IMR-90 (cell line): ENCODE results near the gene SENP7. TPM values are rescaled to one million over a fixed set of nuclear protein-coding genes. Genes with fewer than 3 reads are reported as not detected.

Experiments
- ATAC-seq: fragments of 200-7000 bp; cut with Tn5 transposase; 2 replicates; pipeline ENCODE4 v1.9.1; 2020; ENCODE audit warnings: low read depth, mild to moderate bottlenecking, moderate library complexity
- BruUV-seq: library from RNA; stranded (reverse); fragments of 400-500 nt; replicated peaks from 2 replicates; lab custom pipeline; 2021; lab: Mats Ljungman, UMichigan
- CTCF ChIA-PET: fragments of 300-600 bp; formaldehyde crosslinking; extraction: SDS; loops from one replicate; lab custom pipeline; 2021; ENCODE audit warnings: antibody characterized with exemption; lab: Yijun Ruan, JAX
- POLR2A ChIA-PET: fragments of 300-600 bp; sonication (Branson Sonifier 250); formaldehyde crosslinking; loops from one replicate; lab custom pipeline; 2022; ENCODE audit warnings: antibody characterized with exemption; ENCODE audit not compliant: unreplicated experiment; lab: Charles Lee
- DNase-seq: peaks from one replicate; pipeline ENCODE4 v3.0.0; 2013
- H2AFZ ChIP-seq: replicated peaks from 2 replicates; pipeline ENCODE3; 2013; ENCODE audit warnings: low read length, mild to moderate bottlenecking; ENCODE audit not compliant: poor library complexity
- H2AK5ac ChIP-seq: 2 replicates; pipeline ENCODE4 v1.6.1; 2013; ENCODE audit warnings: low read depth, low read length, inconsistent platforms
- H2AK9ac ChIP-seq: replicated peaks from 2 replicates; pipeline ENCODE3; 2013; ENCODE audit warnings: mild to moderate bottlenecking, low read depth, low read length, moderate library complexity; ENCODE audit not compliant: poor library complexity
- H2BK120ac ChIP-seq: 2 replicates; pipeline ENCODE4 v1.6.1; 2013; ENCODE audit warnings: low read depth, low read length, inconsistent platforms
- H2BK15ac ChIP-seq: 3 replicates; pipeline ENCODE4 v1.6.1; 2013; ENCODE audit warnings: low read depth, low read length, inconsistent platforms
- H2BK20ac ChIP-seq: 2 replicates; pipeline ENCODE4 v1.6.1; 2013; ENCODE audit warnings: low read depth, mild to moderate bottlenecking, inconsistent platforms, low read length, moderate library complexity
- H2BK5ac ChIP-seq: 2 replicates; pipeline ENCODE4 v1.6.1; 2013; ENCODE audit warnings: mild to moderate bottlenecking, low read depth, low read length, inconsistent platforms; ENCODE audit not compliant: poor library complexity, severe bottlenecking
- H3K14ac ChIP-seq: replicated peaks from 2 replicates; pipeline ENCODE4 v1.6.1; 2013; ENCODE audit warnings: low read depth, low read length, inconsistent platforms
- H3K18ac ChIP-seq: 2 replicates; pipeline ENCODE4 v1.6.1; 2013; ENCODE audit warnings: low read depth, low read length, control low read depth
- H3K23ac ChIP-seq: 2 replicates; pipeline ENCODE4 v1.6.1; 2013; ENCODE audit warnings: low read depth, low read length, inconsistent platforms
- H3K27ac ChIP-seq: 2 replicates; pipeline ENCODE4 v1.5.1; 2013; ENCODE audit warnings: mild to moderate bottlenecking, control low read depth, low read length; ENCODE audit not compliant: insufficient read depth
- H3K27me3 ChIP-seq: 2 replicates; pipeline ENCODE4 v1.6.1; 2013; ENCODE audit warnings: low read length; ENCODE audit not compliant: control insufficient read depth, insufficient read depth
- H3K36me3 ChIP-seq: 2 replicates; pipeline ENCODE4 v1.6.1; 2013; ENCODE audit warnings: low read length, mixed read lengths; ENCODE audit not compliant: control insufficient read depth, insufficient read depth
- H3K4ac ChIP-seq: 2 replicates; pipeline ENCODE4 v1.6.1; 2013; ENCODE audit warnings: low read depth, low read length, inconsistent platforms
- H3K4me1 ChIP-seq: 2 replicates; pipeline ENCODE4 v1.6.1; 2013; ENCODE audit warnings: low read length, mixed read lengths; ENCODE audit not compliant: control insufficient read depth, insufficient read depth
- H3K4me2 ChIP-seq: 2 replicates; pipeline ENCODE4 v1.6.1; 2013; ENCODE audit warnings: low read depth, mild to moderate bottlenecking, control low read depth, low read length, moderate library complexity
- H3K4me3 ChIP-seq: 2 replicates; pipeline ENCODE4 v1.5.1; 2013; ENCODE audit warnings: low read depth, mild to moderate bottlenecking, control low read depth, low read length, moderate library complexity; ENCODE audit not compliant: insufficient read depth
- H3K56ac ChIP-seq: 2 replicates; pipeline ENCODE4 v1.6.1; 2013; ENCODE audit warnings: low read length, inconsistent platforms; ENCODE audit not compliant: insufficient read depth; ENCODE audit errors: extremely low read depth
- H3K79me1 ChIP-seq, 2 experiments: 2 replicates each; pipeline ENCODE4 v1.6.1; 2013; ENCODE audit warnings: low read length in 2 of 2, inconsistent platforms in 1 of 2, low read depth in 1 of 2
- H3K9ac ChIP-seq: 2 replicates; pipeline ENCODE4 v1.6.1; 2013; ENCODE audit warnings: low read depth, low read length, control low read depth
- H3K9me1 ChIP-seq: 2 replicates; pipeline ENCODE4 v1.6.1; 2013; ENCODE audit warnings: low read length, inconsistent platforms; ENCODE audit not compliant: insufficient read depth
- H3K9me3 ChIP-seq: 2 replicates; pipeline ENCODE4 v1.6.1; 2013; ENCODE audit warnings: low read length; ENCODE audit not compliant: control insufficient read depth, insufficient read depth
- H4K20me1 ChIP-seq: 2 replicates; pipeline ENCODE4 v1.6.1; 2013; ENCODE audit warnings: low read length, inconsistent platforms; ENCODE audit not compliant: insufficient read depth
- H4K5ac ChIP-seq: 2 replicates; pipeline ENCODE4 v1.6.1; 2013; ENCODE audit warnings: mild to moderate bottlenecking, low read depth, low read length, control low read depth
- H4K8ac ChIP-seq, 2 experiments: 2 replicates each; pipeline ENCODE4 v1.6.1; 2013; ENCODE audit warnings: low read depth in 2 of 2, low read length in 2 of 2, control low read depth in 1 of 2, inconsistent platforms in 1 of 2
- H4K91ac ChIP-seq: 2 replicates; pipeline ENCODE4 v1.6.1; 2013; ENCODE audit warnings: low read depth, low read length, inconsistent platforms; ENCODE audit not compliant: insufficient read depth
- BHLHE40 ChIP-seq: fragments of 150-350 bp; IDR thresholded peaks from 2 replicates; pipeline ENCODE4 v1.6.1; 2016; ENCODE audit warnings: mild to moderate bottlenecking, low read depth, low read length
- CEBPB ChIP-seq: IDR thresholded peaks from 2 replicates; pipeline ENCODE4 v1.6.1; 2012; ENCODE audit warnings: low read depth, low read length, improper control_type of control experiment
- CHD1 ChIP-seq: IDR thresholded peaks from 2 replicates; pipeline ENCODE4 v1.6.1; 2012; ENCODE audit warnings: low read depth, low read length, improper control_type of control experiment
- CTCF ChIP-seq: conservative IDR thresholded peaks from 2 replicates; pipeline ENCODE4 v1.5.1; 2012; ENCODE audit warnings: mild to moderate bottlenecking, low read depth, low read length, improper control_type of control experiment
- ELK1 ChIP-seq: fragments of 150-350 bp; IDR thresholded peaks from 2 replicates; pipeline ENCODE4 v1.6.1; 2016; ENCODE audit warnings: low read depth, mild to moderate bottlenecking, low read length, moderate library complexity, borderline replicate concordance
- FOS ChIP-seq: fragments of 150-350 bp; IDR thresholded peaks from 2 replicates; pipeline ENCODE4 v1.6.1; 2016; ENCODE audit warnings: low read depth, low read length
- MAFK ChIP-seq: IDR thresholded peaks from 2 replicates; pipeline ENCODE4 v1.6.1; 2012; ENCODE audit warnings: low read depth, low read length, improper control_type of control experiment
- MAZ ChIP-seq: IDR thresholded peaks from 2 replicates; pipeline ENCODE4 v1.6.1; 2012; ENCODE audit warnings: low read depth, mild to moderate bottlenecking, low read length, improper control_type of control experiment, moderate library complexity, borderline replicate concordance
- MXI1 ChIP-seq: IDR thresholded peaks from 2 replicates; pipeline ENCODE4 v1.6.1; 2012; ENCODE audit warnings: low read depth, mild to moderate bottlenecking, low read length, moderate library complexity, borderline replicate concordance
- NFE2L2 ChIP-seq: fragments of 150-350 bp; IDR thresholded peaks from 2 replicates; pipeline ENCODE4 v1.6.1; 2016; ENCODE audit warnings: low read depth, mild to moderate bottlenecking, low read length
- POLR2A ChIP-seq: IDR thresholded peaks from 2 replicates; pipeline ENCODE4 v1.6.1; 2012; ENCODE audit warnings: mild to moderate bottlenecking, low read depth, low read length
- RAD21 ChIP-seq: IDR thresholded peaks from 2 replicates; pipeline ENCODE4 v1.6.1; 2012; ENCODE audit warnings: low read length, improper control_type of control experiment
- RCOR1 ChIP-seq: IDR thresholded peaks from 2 replicates; pipeline ENCODE4 v1.6.1; 2012; ENCODE audit warnings: mild to moderate bottlenecking, low read length, improper control_type of control experiment; ENCODE audit not compliant: insufficient replicate concordance
- RFX5 ChIP-seq: IDR thresholded peaks from 2 replicates; pipeline ENCODE4 v1.8.0; 2012; ENCODE audit warnings: low read depth, mild to moderate bottlenecking, low read length, moderate library complexity
- SMC3 ChIP-seq: fragments of 150-350 bp; IDR thresholded peaks from 2 replicates; pipeline ENCODE4 v1.6.1; 2016; ENCODE audit warnings: low read depth, mild to moderate bottlenecking, antibody characterized with exemption, low read length, moderate library complexity
- USF2 ChIP-seq: fragments of 150-350 bp; IDR thresholded peaks from 2 replicates; pipeline ENCODE4 v1.6.1; 2017; ENCODE audit warnings: mild to moderate bottlenecking, antibody characterized with exemption, low read length, low read depth
- dilution Hi-C: fragments of 300-500 bp; cut with HindIII; formaldehyde crosslinking; loops from one replicate; pipeline ENCODE4 v1.14.3; 2018; ENCODE audit warnings: low sequenced_read_pairs; ENCODE audit not compliant: unreplicated experiment
- in situ Hi-C: fragments of 300-500 bp; cut with MboI; formaldehyde crosslinking; loops from 3 replicates; pipeline ENCODE4 v1.14.3; 2019; ENCODE audit warnings: low sequenced_read_pairs, inconsistent platforms, mixed read lengths
- intact Hi-C: fragments of 100-400 bp; cut with micrococcal nuclease; formaldehyde crosslinking; loops from 2 replicates; pipeline ENCODE4 v1.10.0; 2022
- polyA plus RNA-seq, 3 experiments: library from polyadenylated mRNA; depleted of rRNA; stranded (reverse); fragments of >200 nt; gene quantifications; 2 replicates each; pipeline ENCODE4 v1.2.3, GENCODE V29; 2012; ENCODE audit warnings: low replicate concordance in 1 of 3
- total RNA-seq: library from RNA; depleted of rRNA; stranded (reverse); fragments of >200 nt; gene quantifications from 2 replicates; pipeline ENCODE4 v1.2.3, GENCODE V29; 2012

SENP7 gene
- total and polyA plus RNA-seq, 2 of the 4 experiments (the other 2 are of a cell fraction): 5.5 to 8.4 TPM

- intact Hi-C loops (no loop called here), in situ Hi-C loops (no loop called here), dilution Hi-C loops (no loop called here)
- ATAC-seq: peak; percentile 17; the same call in 1 of the 2 replicates
- H3K9me3 ChIP-seq: no peaks in the 10 kb centered on the region
- no peaks in the 10 kb centered on the region for H3K27me3 ChIP-seq
- no peaks in the 10 kb centered on the region for H4K20me1 ChIP-seq
- no peak overlapping the region for H3K4me2 ChIP-seq
- H3K14ac ChIP-seq: no peak overlapping the region
- H3K9me1 ChIP-seq: no peaks in the 10 kb centered on the region
- no peaks in the 10 kb centered on the region for H3K79me1 ChIP-seq
- no peaks in the 10 kb centered on the region; the same call in 1 of the 2 replicates for H3K4me1 ChIP-seq
- POLR2A ChIA-PET: no interaction called here
- no TSS peak for BruUV-seq
- no peak overlapping the region for H2AFZ ChIP-seq
- H3K4me3 ChIP-seq: no peak overlapping the region
- peak; percentile 59 for DNase-seq
- H2AK9ac ChIP-seq: no peak overlapping the region
- no peak overlapping the region for H4K91ac ChIP-seq
- H3K27ac ChIP-seq: no peak overlapping the region
- no peaks in the 10 kb centered on the region for H3K36me3 ChIP-seq
- TF ChIP-seq ELK1: no peak
- TF ChIP-seq CHD1: no peak
- TF ChIP-seq BHLHE40: no peak
- no peak for TF ChIP-seq MXI1
- no peak for TF ChIP-seq CTCF
- TF ChIP-seq NFE2L2: no peak
- no peak for TF ChIP-seq FOS
- no peak for TF ChIP-seq RAD21
- no peak for TF ChIP-seq RFX5
- no peak for TF ChIP-seq MAFK
- TF ChIP-seq CEBPB: no peak
- no peak for TF ChIP-seq USF2
- TF ChIP-seq SMC3: no peak
- TF ChIP-seq MAZ: no peak
- TF ChIP-seq POLR2A: no peak
- TF ChIP-seq RCOR1: no peak
- H2BK5ac ChIP-seq: no peak overlapping the region
- no peak overlapping the region for H4K5ac ChIP-seq
- H3K18ac ChIP-seq: no peak overlapping the region
- H2AK5ac ChIP-seq: no peak overlapping the region
- no peak overlapping the region for H3K56ac ChIP-seq
- no peak overlapping the region for H3K9ac ChIP-seq
- no peak overlapping the region for H2BK15ac ChIP-seq
- no peak overlapping the region for H2BK120ac ChIP-seq
- CTCF ChIA-PET: no interaction called here
- H4K8ac ChIP-seq: no peak overlapping the region
- no peak overlapping the region for H2BK20ac ChIP-seq
- H3K23ac ChIP-seq: no peak overlapping the region
- H3K4ac ChIP-seq: no peak overlapping the region
These were observed 233.8 kb downstream of the SENP7 start for GRCh38 chr3:101279162-101279561.
